Endothelial cell of umbilical vein (primary cell): ENCODE results near the gene CCDC15. TPM values are rescaled to one million over a fixed set of nuclear protein-coding genes. Genes with fewer than 3 reads are reported as not detected.

Experiments
- BruUV-seq: library from RNA; stranded (reverse); fragments of 400-500 nt; replicated peaks from 2 replicates; lab custom pipeline; 2021; lab: Mats Ljungman, UMichigan
- CTCF ChIA-PET: fragments of 300-600, 350-600 bp; sonication (Branson Sonifier 250); formaldehyde crosslinking; loops from one replicate; lab custom pipeline; 2021; ENCODE audit warnings: antibody characterized with exemption, inconsistent platforms; lab: Charles Lee
- POLR2A ChIA-PET: fragments of 300-600, 350-600 bp; sonication (Branson Sonifier 250); formaldehyde crosslinking; loops from one replicate; lab custom pipeline; 2021; ENCODE audit warnings: antibody characterized with exemption, inconsistent platforms; lab: Charles Lee
- DNase-seq: peaks from one replicate; pipeline ENCODE4 v3.0.0-alpha.2; 2011; ENCODE audit warnings: low read depth, low spot score
- FAIRE-seq: peaks from 2 replicates; lab custom pipeline; 2011; peaks lifted over from hg19 to GRCh38; lab: Jason Lieb, UNC
- H2AFZ ChIP-seq: 2 replicates; pipeline ENCODE4 v1.6.0; 2012; ENCODE audit warnings: low read depth, low read length, control low read depth, inconsistent platforms
- H3K27ac ChIP-seq: 2 replicates; pipeline ENCODE4 v1.5.1; 2011; ENCODE audit warnings: low read depth, mild to moderate bottlenecking, control low read depth, low read length, moderate library complexity; ENCODE audit not compliant: insufficient read depth
- H3K27me3 ChIP-seq, 2 experiments: 2 replicates each; pipeline versions ENCODE4 v1.6.0 to v1.6.1; 2011; ENCODE audit warnings: low read length in 2 of 2, mixed read lengths in 1 of 2; ENCODE audit not compliant: control insufficient read depth in 2 of 2, insufficient read depth in 2 of 2
- H3K36me3 ChIP-seq, 2 experiments: 2 replicates in 1 of 2; 3 replicates in 1 of 2; pipeline ENCODE4 v1.5.1; 2011; ENCODE audit warnings: low read length in 2 of 2, mild to moderate bottlenecking in 1 of 2, moderate library complexity in 1 of 2; ENCODE audit not compliant: control insufficient read depth in 2 of 2, insufficient read depth in 2 of 2; ENCODE audit errors: extremely low read depth in 1 of 2
- H3K4me1 ChIP-seq: 3 replicates; pipeline ENCODE4 v1.5.1; 2011; ENCODE audit warnings: mild to moderate bottlenecking, low read length; ENCODE audit not compliant: control insufficient read depth, insufficient read depth; ENCODE audit errors: extremely low read depth
- H3K4me2 ChIP-seq: 2 replicates; pipeline ENCODE4 v1.6.1; 2011; ENCODE audit warnings: low read length, control low read depth, mixed read lengths; ENCODE audit not compliant: insufficient read depth
- H3K4me3 ChIP-seq, 3 experiments: fragments of 200-600 bp in 1 of 3; sonication (generic), shearing (Covaris generic) in 1 of 3; replicated peaks in 1 of 3; 2 replicates each; pipeline ENCODE4 v1.5.1; 2011 to 2016; ENCODE audit warnings: control low read depth in 3 of 3, low read length in 3 of 3, mild to moderate bottlenecking in 2 of 3, inconsistent platforms in 1 of 3, low read depth in 1 of 3, moderate library complexity in 1 of 3; ENCODE audit not compliant: insufficient read depth in 1 of 3
- H3K79me2 ChIP-seq: 2 replicates; pipeline ENCODE4 v1.6.0; 2012; ENCODE audit warnings: low read length, inconsistent platforms; ENCODE audit not compliant: control insufficient read depth, insufficient read depth
- H3K9ac ChIP-seq: replicated peaks from 2 replicates; pipeline ENCODE3; 2011; ENCODE audit warnings: low read length, control low read depth; ENCODE audit not compliant: insufficient read depth; ENCODE audit errors: extremely low read depth
- H3K9me1 ChIP-seq: replicated peaks from 3 replicates; pipeline ENCODE4 v1.6.0; 2011; ENCODE audit warnings: mild to moderate bottlenecking, low read length; ENCODE audit not compliant: control insufficient read depth, insufficient read depth; ENCODE audit errors: extremely low read depth
- H3K9me3 ChIP-seq: replicated peaks from 2 replicates; pipeline ENCODE4 v1.5.1; 2012; ENCODE audit warnings: low read length, inconsistent platforms; ENCODE audit not compliant: control insufficient read depth, insufficient read depth
- H4K20me1 ChIP-seq: replicated peaks from 2 replicates; pipeline ENCODE3; 2011; ENCODE audit warnings: mild to moderate bottlenecking, low read length; ENCODE audit not compliant: control insufficient read depth, insufficient read depth; ENCODE audit errors: extremely low read depth
- CTCF ChIP-seq, 2 donors: IDR thresholded peaks; 1 replicate in 1 of 2; 2 replicates in 1 of 2; pipeline ENCODE4 v1.5.1; 2011; ENCODE audit warnings: low read length in 2 of 2, mild to moderate bottlenecking in 2 of 2, moderate library complexity in 2 of 2, control low read depth in 1 of 2, inconsistent platforms in 1 of 2, low read depth in 1 of 2; ENCODE audit not compliant: insufficient read depth in 1 of 2; ENCODE audit errors: extremely low read depth in 1 of 2
- EZH2 ChIP-seq: IDR thresholded peaks from 2 replicates; pipeline ENCODE4 v1.6.1; 2012; ENCODE audit warnings: borderline replicate concordance, low read depth, mild to moderate bottlenecking, moderate library complexity, low read length, inconsistent platforms; ENCODE audit not compliant: severe bottlenecking
- FOS ChIP-seq: IDR thresholded peaks from 2 replicates; pipeline ENCODE4 v1.6.1; 2011; ENCODE audit warnings: mild to moderate bottlenecking, low read length, moderate library complexity, borderline replicate concordance; ENCODE audit not compliant: insufficient read depth
- GATA2 ChIP-seq: IDR thresholded peaks from 2 replicates; pipeline ENCODE4 v1.7.0; 2011; ENCODE audit warnings: low read depth, mild to moderate bottlenecking, moderate library complexity, mixed read lengths, low read length; ENCODE audit not compliant: insufficient read length, insufficient read depth
- JUN ChIP-seq: IDR thresholded peaks from 2 replicates; pipeline ENCODE4 v1.6.1; 2011; ENCODE audit warnings: borderline replicate concordance, low read depth; ENCODE audit not compliant: insufficient read length, insufficient read depth
- MAX ChIP-seq: IDR thresholded peaks from 2 replicates; pipeline ENCODE4 v1.6.1; 2011; ENCODE audit not compliant: insufficient read depth, insufficient read length
- MYC ChIP-seq: IDR thresholded peaks from one replicate; pipeline ENCODE4 v1.6.1; 2011; ENCODE audit warnings: mild to moderate bottlenecking, low read depth, low read length
- POLR2A ChIP-seq: IDR thresholded peaks from 2 replicates; pipeline ENCODE4 v1.6.1; 2012; ENCODE audit warnings: low read depth, mild to moderate bottlenecking, control low read depth, low read length
- POLR2AphosphoS5 ChIP-seq: IDR thresholded peaks from 2 replicates; pipeline ENCODE4 v1.6.1; 2012; ENCODE audit warnings: low read depth, mild to moderate bottlenecking, control low read depth, low read length, moderate library complexity; ENCODE audit not compliant: insufficient read depth
- dilution Hi-C: fragments of 300-500 bp; cut with MboI; formaldehyde crosslinking; loops from one replicate; pipeline ENCODE4 v1.15.0; 2019; ENCODE audit warnings: low sequenced_read_pairs; ENCODE audit not compliant: extremely low pct_ligation_motif_present
- intact Hi-C: fragments of 100-400 bp; cut with micrococcal nuclease; formaldehyde crosslinking; loops from one replicate; pipeline ENCODE4 v1.10.0; 2022
- polyA plus RNA-seq, 4 experiments: library from polyadenylated mRNA; depleted of rRNA in 3 of 4; stranded (reverse) in 3 of 4; unstranded in 1 of 4; fragments of >200 nt; gene quantifications; 2 replicates each; pipeline versions ENCODE4 v1.2.1 to v1.2.3, GENCODE V29; 2011 to 2012; ENCODE audit warnings: missing spikeins in 1 of 4
- total RNA-seq: library from RNA; stranded (reverse); gene quantifications from 2 replicates; pipeline ENCODE4 v1.2.3, GENCODE V29; 2021

Gene CCDC15
- total and polyA plus RNA-seq, 2 donors (not counting 3 experiments of a cell fraction or from before 2014, with no cell fraction given) = 0.75 to 3.8 TPM

DNA sequence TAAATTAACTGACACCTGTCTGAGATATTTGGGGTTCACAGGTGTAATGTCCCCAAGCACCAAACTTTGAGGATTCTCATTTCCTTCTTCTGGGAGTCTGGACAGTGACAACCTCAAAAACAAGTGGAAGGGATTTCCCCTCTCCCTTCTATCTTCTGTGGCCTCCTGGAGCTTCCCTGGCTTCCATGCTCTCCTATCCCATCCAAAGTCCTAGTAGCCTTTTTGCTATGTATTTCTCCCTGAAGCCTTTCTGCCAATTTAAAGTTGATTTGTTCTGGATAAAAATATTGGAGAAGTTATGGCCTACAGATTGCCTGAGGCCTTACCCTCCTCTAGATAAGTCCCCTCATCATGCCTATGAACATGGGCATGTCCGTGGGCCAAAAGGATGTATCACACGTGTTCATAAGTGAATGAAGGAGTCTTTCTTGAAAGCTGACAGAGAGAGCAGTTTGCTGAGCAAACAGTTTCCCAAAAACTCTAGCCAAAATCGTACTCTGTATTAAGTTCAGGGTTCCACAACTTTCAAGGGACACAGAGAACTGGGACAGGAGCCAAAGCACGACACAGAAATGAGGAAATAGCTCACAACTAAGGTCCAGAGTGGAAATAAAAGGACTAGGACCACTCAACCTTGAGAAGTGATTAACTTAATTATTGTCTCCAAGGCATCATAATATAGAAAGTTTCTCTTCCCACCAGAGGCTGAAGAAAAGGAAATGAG is 24.9 kb upstream of the CCDC15 start:
- H3K4me3 ChIP-seq = no peak overlapping the region
- no peaks in the 10 kb centered on the region for H4K20me1 ChIP-seq
- DNase-seq = no peak
- H3K27me3 ChIP-seq = no peaks in the 10 kb centered on the region
- H2AFZ ChIP-seq = no peak overlapping the region
- TF ChIP-seq POLR2A (no peak), MYC (no peak), FOS (no peak), EZH2 (no peak), CTCF (IDR thresholded peaks at IDR 0.05; ENCODE audit: extremely low read depth in 1 of 2, insufficient read depth in 1 of 2, low read depth in 1 of 2, low read length in 2 of 2) (no peak), MAX (no peak), JUN (no peak), POLR2AphosphoS5 (no peak), GATA2 (no peak)
- no peak overlapping the region for H3K27ac ChIP-seq
- FAIRE-seq = no peak
- H3K9me1 ChIP-seq = no peaks in the 10 kb centered on the region
- H3K9me3 ChIP-seq = no peaks in the 10 kb centered on the region
- no peak overlapping the region for H3K4me2 ChIP-seq
- BruUV-seq = no TSS peak
- no peaks in the 10 kb centered on the region for H3K79me2 ChIP-seq
- no peak overlapping the region for H3K9ac ChIP-seq
- H3K4me1 ChIP-seq = no peaks in the 10 kb centered on the region
- dilution Hi-C loops (no loop called here), intact Hi-C loops (no loop called here)
- H3K36me3 ChIP-seq = no peaks in the 10 kb centered on the region
- ChIA-PET CTCF (no interaction called here), POLR2A (no interaction called here)
